GM21737 (cell line): ENCODE measurements around the gene CELSR1.

Source experiments
- ATAC-seq: cut with Tn5 transposase; IDR thresholded peaks from one replicate; pipeline ENCODE4 v1.9.1; 2021; ENCODE audit warnings: mild to moderate bottlenecking, moderate library complexity; ENCODE audit not compliant: unreplicated experiment

CELSR1 gene

GRCh38 chr22:46574993-46575910 lies 37.8 kb upstream of the CELSR1 start:
- ATAC-seq, result no peak

- ATAC-seq, result no peak
These were observed 37.1 kb upstream of the CELSR1 start for GRCh38 chr22:46574438-46574992.

GRCh38 chr22:46573781-46574437 lies 36.5 kb upstream of the CELSR1 start:
- no peak for ATAC-seq

- ATAC-seq, result no peak
These were observed 35.7 kb upstream of the CELSR1 start for GRCh38 chr22:46572911-46573780.

- ATAC-seq, result no peak
These were observed 34.3 kb upstream of the CELSR1 start for GRCh38 chr22:46571642-46572250.

GRCh38 chr22:46569848-46570695 lies 32.7 kb upstream of the CELSR1 start:
- no peak for ATAC-seq

- no peak for ATAC-seq
These were observed 31.8 kb upstream of the CELSR1 start for GRCh38 chr22:46569055-46569847.

GRCh38 chr22:46568102-46568809 lies 30.8 kb upstream of the CELSR1 start:
- no peak for ATAC-seq

GRCh38 chr22:46567471-46567870 lies 30.1 kb upstream of the CELSR1 start:
- no peak for ATAC-seq

GRCh38 chr22:46564084-46564714 lies 26.8 kb upstream of the CELSR1 start:
- ATAC-seq, result no peak

- no peak for ATAC-seq
These were observed 26.1 kb upstream of the CELSR1 start for GRCh38 chr22:46563381-46564083.

GRCh38 chr22:46561435-46561905 lies 24.1 kb upstream of the CELSR1 start:
- ATAC-seq, result no peak

GRCh38 chr22:46560696-46561295 lies 23.4 kb upstream of the CELSR1 start:
- ATAC-seq, result no peak

- no peak for ATAC-seq
These were observed 20.5 kb upstream of the CELSR1 start for GRCh38 chr22:46557736-46558480.

- ATAC-seq, result no peak
These were observed 19.4 kb upstream of the CELSR1 start for GRCh38 chr22:46556775-46557174.

- no peak for ATAC-seq
These were observed 15.8 kb upstream of the CELSR1 start for GRCh38 chr22:46553189-46553588.
